GM19438 (cell line): Measurements from ENCODE around the gene ARHGDIG.
"Not testable (repeated sequence)": the region's sequence is repeated elsewhere in the genome, so short reads cannot be mapped to it uniquely, and the experiment has no call there.

Experiments used
- ATAC-seq: cut with Tn5 transposase; IDR thresholded peaks from one replicate; pipeline ENCODE4 v1.9.1; 2021; ENCODE audit warnings: low read depth; ENCODE audit not compliant: unreplicated experiment

The ARHGDIG gene

DNA sequence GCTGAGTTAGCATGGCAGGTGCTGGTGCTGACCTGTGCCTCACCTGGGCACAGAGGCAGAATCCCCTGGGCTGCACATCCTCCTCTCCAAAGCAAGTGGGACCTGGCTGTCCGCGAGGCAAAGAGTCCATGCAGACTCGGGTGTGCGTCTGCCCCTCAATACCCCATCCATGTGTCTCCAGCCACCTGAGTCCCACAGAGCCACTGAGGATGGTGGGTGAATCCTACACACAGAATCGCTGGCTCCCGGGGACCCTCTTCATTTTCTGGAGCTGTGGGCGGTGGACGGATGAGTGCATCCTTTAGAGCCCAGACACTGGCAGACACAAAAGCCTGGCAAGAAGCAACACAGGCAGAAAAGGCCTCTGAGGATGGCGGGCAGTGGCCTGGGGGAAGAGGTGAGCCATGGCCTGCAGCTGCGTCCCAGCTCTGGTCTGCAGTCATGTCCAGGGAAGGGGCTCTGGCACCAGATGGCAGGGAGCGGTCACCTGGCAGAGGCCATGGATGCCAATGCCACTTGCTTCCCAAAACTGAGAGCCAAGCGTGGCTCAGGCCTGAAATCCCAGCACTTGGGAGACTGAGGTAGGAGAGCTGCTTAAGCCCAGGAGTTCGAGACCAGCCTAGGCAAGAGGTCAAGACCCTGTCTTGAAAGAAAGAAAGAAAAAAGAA is 42.2 kb downstream of the ARHGDIG start:
- no peak for ATAC-seq

DNA sequence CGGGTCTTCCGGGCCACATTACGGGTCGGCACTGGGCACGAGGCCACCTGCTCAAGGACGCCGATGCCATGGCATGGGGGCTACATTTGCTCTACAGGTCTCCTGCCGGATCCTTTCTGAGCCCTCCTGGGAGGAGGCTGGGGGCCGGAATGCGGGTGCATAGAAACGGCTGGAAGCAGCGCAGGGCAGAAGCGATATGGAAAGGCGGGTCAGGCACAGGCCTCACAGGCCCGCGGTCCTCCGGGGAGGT is 43.7 kb downstream of the ARHGDIG start:
- ATAC-seq = no peak

DNA sequence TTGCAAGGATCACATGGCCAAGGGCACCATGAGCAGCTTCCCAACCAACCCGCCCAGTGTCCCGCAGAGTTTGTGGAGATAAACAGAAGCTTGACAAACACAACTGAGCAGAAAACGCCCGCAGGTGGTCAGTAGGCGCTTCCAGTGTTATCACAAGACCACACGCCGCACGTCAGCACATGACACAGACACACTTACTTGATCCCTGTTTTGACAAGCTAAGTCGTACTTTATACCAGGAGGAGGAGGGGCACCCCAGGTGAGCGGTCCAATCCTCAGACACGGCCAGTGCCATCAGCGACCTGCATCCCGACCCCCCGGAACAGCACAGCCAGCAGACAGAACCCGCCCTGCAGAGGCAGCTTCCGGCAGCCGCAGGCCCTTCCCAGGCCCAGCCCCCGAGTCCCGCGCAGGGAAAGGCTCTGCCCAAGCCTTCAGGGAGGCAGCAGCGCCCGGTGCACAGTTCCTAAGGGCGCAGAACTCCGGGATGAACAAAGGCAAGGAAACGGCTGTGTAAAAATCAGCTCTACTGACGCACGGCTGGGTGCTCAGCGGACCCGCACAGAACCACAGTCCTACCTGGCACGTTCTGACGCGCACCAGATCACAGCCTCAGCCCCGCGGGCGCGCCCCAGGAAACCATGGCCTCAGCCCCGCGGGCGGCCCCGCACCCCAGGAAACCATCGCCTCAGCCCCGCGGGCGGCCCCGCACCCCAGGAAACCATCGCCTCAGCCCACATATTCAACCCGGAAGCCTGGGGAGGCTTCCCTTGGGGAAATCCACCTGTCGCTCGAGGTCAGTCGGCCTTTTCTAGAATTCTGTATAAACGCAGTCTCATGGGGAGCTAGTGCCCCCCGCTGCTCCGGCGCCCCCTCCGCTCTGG is 44.3 kb downstream of the ARHGDIG start:
- ATAC-seq = no peak

DNA sequence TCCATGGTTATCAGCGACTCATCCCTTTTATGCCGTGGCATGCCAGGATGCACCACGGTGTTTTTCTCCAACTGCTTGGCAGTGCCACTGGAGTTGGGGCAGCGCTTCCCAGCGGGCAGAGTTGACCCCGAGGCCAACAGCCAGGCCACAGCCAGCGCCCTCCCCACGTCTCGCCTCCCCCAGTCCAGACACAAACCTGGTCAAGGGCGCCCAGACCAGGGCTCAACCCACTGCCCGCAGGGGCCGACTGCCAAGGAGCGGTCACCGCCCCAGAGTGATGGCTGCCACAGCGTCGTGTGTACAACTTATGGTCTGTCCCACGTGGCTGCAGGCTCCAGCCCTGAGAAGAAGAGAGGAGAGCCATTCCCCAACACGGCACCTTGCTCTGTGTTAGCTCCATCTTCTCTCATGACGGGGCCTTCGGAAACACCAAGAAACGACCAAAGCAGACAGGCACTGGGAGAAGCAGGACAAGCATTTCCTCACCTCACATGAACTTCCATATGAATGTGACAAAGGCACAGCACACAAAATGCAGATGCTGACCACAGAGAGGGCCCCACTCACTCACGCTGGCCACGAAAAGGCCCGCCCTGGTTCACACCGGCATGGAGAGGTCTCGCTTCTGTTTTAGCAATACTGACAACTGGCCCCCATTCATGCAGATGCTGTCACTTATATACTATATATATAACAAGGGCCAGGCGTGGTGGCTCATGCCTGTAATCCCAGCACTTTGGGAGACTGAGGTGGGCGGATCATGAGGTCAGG is 45.2 kb downstream of the ARHGDIG start:
- no peak for ATAC-seq

DNA sequence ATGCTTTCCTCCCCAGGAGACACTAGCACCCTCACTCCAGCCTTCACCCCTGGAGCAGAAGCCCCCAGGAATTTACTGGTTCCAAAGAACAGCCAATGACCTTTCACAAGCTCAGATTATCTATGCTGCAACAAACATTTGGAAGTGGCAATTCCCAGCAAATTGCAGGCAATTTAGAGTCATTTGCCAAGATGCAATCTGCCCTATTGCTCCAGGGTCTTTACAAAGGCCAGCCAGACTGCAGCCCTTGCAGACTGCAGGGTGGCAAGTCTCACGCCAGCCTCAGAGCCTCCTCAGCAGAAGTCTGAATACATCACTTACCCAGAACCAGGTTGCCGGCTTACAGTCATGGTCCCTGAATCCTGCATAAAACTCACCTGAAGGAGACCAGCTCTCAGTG is 50.4 kb downstream of the ARHGDIG start:
- ATAC-seq = no peak

DNA sequence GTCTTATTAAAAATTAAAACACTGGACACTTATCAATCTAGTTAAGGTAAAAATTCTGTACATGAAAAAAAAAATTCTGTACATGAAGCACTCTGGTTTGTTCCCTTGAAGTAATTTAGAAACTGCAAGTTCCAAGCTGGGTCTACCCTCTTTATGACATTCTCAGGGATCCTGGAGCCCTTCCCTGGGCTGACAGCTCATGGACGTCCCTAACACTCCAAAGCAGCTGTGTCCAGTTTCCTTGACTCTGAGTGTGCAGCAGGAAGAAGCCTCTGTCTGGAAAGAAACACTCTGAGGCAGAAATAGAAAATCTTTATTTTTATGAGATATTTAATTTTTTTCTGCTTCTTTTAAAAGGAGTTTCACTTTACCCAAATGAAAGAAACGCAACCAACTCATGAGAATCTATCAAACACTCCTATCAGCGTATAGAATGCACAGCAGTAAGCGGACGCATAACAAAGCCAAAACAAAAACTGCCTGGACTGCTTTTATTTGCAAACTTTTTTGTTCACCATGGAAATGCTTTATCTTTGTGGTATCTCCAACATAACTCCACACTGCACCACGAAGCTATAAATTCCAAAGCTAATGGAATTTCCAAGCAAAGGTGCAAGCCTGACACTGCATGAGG is 50.9 kb downstream of the ARHGDIG start:
- ATAC-seq = not testable (repeated sequence)
